HG03571 (cell line): ENCODE data around the gene DEFB128.

Experiments used
- ATAC-seq: cut with Tn5 transposase; IDR thresholded peaks from one replicate; pipeline ENCODE4 v1.9.1; 2021; ENCODE audit not compliant: unreplicated experiment

The DEFB128 gene

GRCh38 chr20:157154-157553 is 32.4 kb downstream of the DEFB128 start, which contains the start of gene DEFB127:
TSS of gene DEFB127 (plus strand) at chr20:157454. CDS start at chr20:157545, 91 bp downstream.
- no peak for ATAC-seq

DNA sequence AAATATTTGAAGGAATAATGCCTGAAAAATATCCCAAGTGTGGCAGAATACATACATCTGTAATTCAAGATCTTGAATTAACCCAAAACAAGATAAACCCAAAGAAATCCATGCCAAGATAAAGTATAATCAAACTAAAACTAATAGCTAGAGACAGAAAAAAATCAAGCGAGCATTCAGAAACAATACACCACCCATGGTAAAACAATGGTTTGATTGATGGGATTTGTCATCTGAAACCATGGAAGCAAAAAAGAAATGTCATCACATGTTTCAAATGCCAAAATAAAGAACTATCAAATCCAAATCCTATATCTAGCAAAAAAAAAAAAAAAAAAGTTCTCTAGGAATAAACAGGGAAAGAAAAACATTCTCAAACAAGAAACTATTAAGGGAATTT is 37.4 kb downstream of the DEFB128 start:
- ATAC-seq, result no peak

GRCh38 chr20:145877-146276 is 43.6 kb downstream of the DEFB128 start:
- no peak for ATAC-seq

DNA sequence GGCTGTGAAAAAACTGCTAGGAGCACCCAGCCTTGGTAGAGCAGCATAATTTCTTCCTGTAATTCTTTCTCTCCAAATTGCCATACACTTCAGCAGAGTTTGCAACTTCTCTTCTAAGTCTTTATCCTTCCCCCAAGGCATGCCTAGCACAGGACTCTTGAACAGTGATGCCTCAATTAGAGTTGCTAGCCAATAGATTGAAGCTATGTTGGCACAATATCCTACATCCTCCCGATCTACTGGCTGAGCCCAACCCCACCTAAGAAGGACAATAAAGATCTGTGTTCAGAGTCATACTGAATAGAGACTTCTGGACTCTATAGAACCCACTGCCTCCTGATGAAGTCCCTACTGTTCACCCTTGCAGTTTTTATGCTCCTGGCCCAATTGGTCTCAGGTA is 47.2 kb downstream of the DEFB128 start, which contains the start of gene DEFB126:
Gene DEFB126, plus strand, starts transcription at position 301 of the 400 bp plus-strand sequence. Its CDS starts 39 bp downstream, at position 340.
- ATAC-seq, result no peak
